HUES64 (cell line): ENCODE data around the gene ATRNL1.

Experiments used
- H3K27ac ChIP-seq: 2 replicates; pipeline ENCODE4 v1.7.0; 2013; ENCODE audit warnings: low read depth, low read length, inconsistent platforms
- H3K27me3 ChIP-seq: 2 replicates; pipeline ENCODE4 v1.6.1; 2013; ENCODE audit warnings: mild to moderate bottlenecking, low read length; ENCODE audit not compliant: insufficient read depth
- H3K36me3 ChIP-seq: 2 replicates; pipeline ENCODE4 v1.6.1; 2013; ENCODE audit warnings: mild to moderate bottlenecking, low read length; ENCODE audit not compliant: insufficient read depth
- H3K4me1 ChIP-seq: 2 replicates; pipeline ENCODE4 v1.6.1; 2013; ENCODE audit warnings: mild to moderate bottlenecking, low read length, moderate library complexity; ENCODE audit not compliant: insufficient read depth
- H3K4me3 ChIP-seq: 2 replicates; pipeline ENCODE4 v1.5.1; 2013; ENCODE audit warnings: mild to moderate bottlenecking, low read length, moderate library complexity
- H3K9ac ChIP-seq: 2 replicates; pipeline ENCODE4 v1.6.1; 2013; ENCODE audit warnings: mild to moderate bottlenecking, low read depth, low read length
- H3K9me3 ChIP-seq: 2 replicates; pipeline ENCODE4 v1.6.1; 2013; ENCODE audit warnings: low read depth, low read length; ENCODE audit not compliant: insufficient read depth
- WGBS: fragments of 150-250, 120-280 bp; methylation state at CpG from one replicate; pipeline ENCODE4 v1.1.7; 2013; ENCODE audit warnings: missing lambda C conversion rate; 5-methylcytosine and 5-hydroxymethylcytosine counted together

Gene ATRNL1

DNA sequence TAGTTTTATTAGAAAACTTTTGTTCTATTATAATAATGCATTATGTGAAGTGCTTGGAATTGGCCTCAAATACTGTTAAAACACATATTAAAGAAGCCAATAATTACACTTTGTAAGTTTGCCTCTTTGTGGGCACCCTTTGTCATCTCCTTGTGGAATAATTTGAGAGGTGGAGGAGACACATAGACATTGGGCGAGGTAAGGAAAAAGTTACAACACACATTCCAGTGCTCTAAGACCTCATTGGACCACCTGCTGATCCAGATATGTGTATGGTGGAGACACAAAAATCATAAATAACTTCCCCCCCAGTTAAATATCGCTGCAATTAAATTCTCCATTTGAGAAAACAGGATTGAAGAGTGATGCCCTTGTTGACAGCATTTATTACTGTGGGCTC lies 668.0 kb downstream of the ATRNL1 start:
- Histone ChIP-seq H3K36me3 (no peaks in the 10 kb centered on the region), H3K9ac (no peak overlapping the region), H3K27me3 (no peaks in the 10 kb centered on the region), H3K4me1 (peaks cover 8% of the 10 kb centered on the region; the same call in 1 of the 2 replicates), H3K27ac (no peak overlapping the region), H3K9me3 (no peaks in the 10 kb centered on the region), H3K4me3 (no peak overlapping the region)
- WGBS: 100% methylated on average over 1 of the region's 2 CpGs

DNA sequence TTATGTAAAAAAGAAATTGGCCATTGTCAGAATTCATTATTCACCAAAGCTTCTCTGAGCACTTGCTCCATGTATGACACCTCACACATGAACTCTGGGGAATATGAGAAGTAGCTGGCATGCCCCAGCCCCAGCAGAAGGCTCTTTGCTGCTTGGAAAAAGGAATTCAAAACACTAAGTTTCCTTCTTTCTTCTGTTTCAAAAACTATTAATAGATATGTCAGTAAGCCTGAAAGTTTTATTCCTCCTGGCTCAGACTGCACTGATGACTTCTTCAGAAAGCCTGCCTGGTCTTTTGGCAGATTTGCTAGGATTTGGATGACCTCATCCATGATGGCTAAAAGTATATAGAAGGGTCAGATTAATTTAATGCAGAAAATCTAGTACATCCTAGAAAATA lies 668.9 kb downstream of the ATRNL1 start:
- Histone ChIP-seq H3K4me1 (peaks cover 8% of the 10 kb centered on the region; the same call in 1 of the 2 replicates), H3K9ac (no peak overlapping the region), H3K27ac (no peak overlapping the region), H3K27me3 (no peaks in the 10 kb centered on the region), H3K36me3 (no peaks in the 10 kb centered on the region), H3K4me3 (no peak overlapping the region), H3K9me3 (no peaks in the 10 kb centered on the region)

DNA sequence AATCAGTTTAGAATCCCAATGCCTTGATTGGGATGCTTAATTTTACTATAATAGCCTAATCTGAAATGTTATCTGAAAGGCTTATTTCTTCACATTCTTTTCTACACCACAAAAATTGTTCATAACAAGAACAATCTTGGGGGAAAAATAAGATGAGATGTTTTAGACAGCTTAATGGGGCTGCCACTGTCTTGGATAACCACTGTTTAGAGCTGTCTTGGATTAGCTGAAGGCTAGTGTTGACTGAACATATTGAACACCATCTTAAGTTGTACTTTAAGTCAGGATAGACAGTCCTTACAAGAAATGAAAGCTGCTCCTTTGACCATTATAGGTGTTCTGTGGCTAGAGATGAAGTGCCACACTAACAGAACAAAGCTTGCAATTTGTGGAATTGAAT lies 678.6 kb downstream of the ATRNL1 start:
- Histone ChIP-seq H3K27me3 (no peaks in the 10 kb centered on the region), H3K36me3 (no peaks in the 10 kb centered on the region), H3K9ac (no peak overlapping the region), H3K27ac (no peak overlapping the region), H3K4me1 (no peaks in the 10 kb centered on the region), H3K4me3 (no peak overlapping the region), H3K9me3 (no peaks in the 10 kb centered on the region)

DNA sequence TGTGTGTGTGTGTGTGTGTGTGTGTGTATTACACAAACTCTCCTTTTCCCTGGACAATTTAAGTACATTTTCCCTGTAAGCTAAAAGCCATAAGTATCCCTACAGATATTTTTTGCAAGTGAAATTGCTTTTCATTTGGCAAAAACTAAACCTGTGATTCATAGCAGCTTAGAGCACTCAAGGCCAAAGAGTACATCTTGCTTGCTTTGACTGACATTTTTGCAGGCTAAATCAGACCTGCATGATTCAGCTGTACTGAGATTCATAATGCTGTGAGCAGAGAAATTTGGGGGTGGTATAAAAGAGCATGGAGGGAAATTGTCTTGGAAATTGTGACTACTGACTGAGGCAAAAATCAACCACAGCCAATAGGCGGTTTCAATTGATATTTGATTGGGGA lies 679.4 kb downstream of the ATRNL1 start:
- H3K4me3 ChIP-seq: no peak overlapping the region
- H3K9ac ChIP-seq: no peak overlapping the region
- no peaks in the 10 kb centered on the region for H3K36me3 ChIP-seq
- H3K27me3 ChIP-seq: no peaks in the 10 kb centered on the region
- WGBS: no CpG with 5 or more reads among the region's 1 CpG
- no peaks in the 10 kb centered on the region for H3K9me3 ChIP-seq
- H3K4me1 ChIP-seq: no peaks in the 10 kb centered on the region
- H3K27ac ChIP-seq: no peak overlapping the region

GRCh38 chr10:115773832-115774231 lies 680.7 kb downstream of the ATRNL1 start:
- no peak overlapping the region for H3K4me3 ChIP-seq
- no peaks in the 10 kb centered on the region for H3K27me3 ChIP-seq
- H3K9ac ChIP-seq: no peak overlapping the region
- H3K9me3 ChIP-seq: no peaks in the 10 kb centered on the region
- H3K4me1 ChIP-seq: no peaks in the 10 kb centered on the region
- no peak overlapping the region for H3K27ac ChIP-seq
- WGBS: 97% methylated on average over 2 of the region's 2 CpGs
- H3K36me3 ChIP-seq: no peaks in the 10 kb centered on the region

- Histone ChIP-seq H3K27me3 (no peaks in the 10 kb centered on the region), H3K9me3 (no peaks in the 10 kb centered on the region), H3K9ac (no peak overlapping the region), H3K36me3 (no peaks in the 10 kb centered on the region), H3K4me1 (no peaks in the 10 kb centered on the region), H3K27ac (no peak overlapping the region), H3K4me3 (no peak overlapping the region)
- WGBS: no CpG with 5 or more reads among the region's 2 CpGs
Measured at GRCh38 chr10:115774721-115775120, 681.6 kb downstream of the ATRNL1 start.

DNA sequence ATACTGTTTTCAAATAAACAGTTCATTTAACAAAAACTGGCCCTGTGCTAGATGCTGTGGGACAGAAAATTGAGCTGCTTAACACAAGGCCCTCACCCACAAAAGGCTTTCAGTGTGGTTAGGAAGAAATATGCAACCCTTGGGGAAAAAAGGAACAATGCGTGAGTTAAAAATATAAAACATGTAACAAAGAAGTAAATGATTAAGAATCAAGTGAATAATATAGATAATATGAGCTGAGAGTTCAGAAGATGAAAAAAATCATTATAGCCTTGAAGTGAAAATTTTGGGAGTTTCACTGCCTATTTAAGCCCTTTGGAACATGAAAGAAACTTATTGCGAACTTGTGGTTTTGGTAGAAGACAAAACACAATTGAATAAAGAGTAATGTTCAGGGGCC lies 684.5 kb downstream of the ATRNL1 start:
- no peaks in the 10 kb centered on the region for H3K27me3 ChIP-seq
- no peak overlapping the region for H3K27ac ChIP-seq
- H3K36me3 ChIP-seq: no peaks in the 10 kb centered on the region
- H3K4me3 ChIP-seq: no peak overlapping the region
- H3K4me1 ChIP-seq: no peaks in the 10 kb centered on the region
- WGBS: 94% methylated on average over 1 of the region's 2 CpGs
- no peak overlapping the region for H3K9ac ChIP-seq
- H3K9me3 ChIP-seq: no peaks in the 10 kb centered on the region

DNA sequence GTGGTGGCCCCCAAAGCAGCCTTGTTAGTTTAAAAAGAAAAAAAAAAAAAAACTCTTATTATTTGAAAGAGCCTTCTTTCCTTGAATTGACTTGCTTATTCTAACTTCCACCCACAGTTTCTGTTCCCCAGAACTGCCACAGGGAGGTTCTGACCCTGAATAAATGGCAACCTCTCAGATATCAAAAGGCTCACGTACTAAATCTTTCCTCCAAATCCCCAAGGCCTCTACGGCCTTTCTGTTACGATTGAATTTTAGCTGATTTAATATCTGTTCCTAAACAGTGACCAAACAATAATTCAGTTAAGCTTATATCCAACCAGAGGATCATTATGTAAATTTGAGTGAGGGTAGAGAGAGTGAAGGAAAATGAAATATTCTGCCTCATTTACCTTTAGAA lies 697.1 kb downstream of the ATRNL1 start:
- 0 out of 2 replicates have a peak overlapping the region, but pooled peaks have one; percentile 20 for H3K9ac ChIP-seq
- H3K36me3 ChIP-seq: no peaks in the 10 kb centered on the region
- peaks cover 23% of the 10 kb centered on the region; the same call in 1 of the 2 replicates for H3K4me1 ChIP-seq
- no peak overlapping the region for H3K27ac ChIP-seq
- no peaks in the 10 kb centered on the region for H3K27me3 ChIP-seq
- no peak overlapping the region for H3K4me3 ChIP-seq
- peaks cover 4% of the 10 kb centered on the region; the same call in 1 of the 2 replicates for H3K9me3 ChIP-seq
- WGBS: 96% methylated on average over 3 of the region's 3 CpGs

- Histone ChIP-seq H3K27ac (no peak overlapping the region), H3K4me3 (no peak overlapping the region), H3K27me3 (no peaks in the 10 kb centered on the region), H3K9me3 (peaks cover 5% of the 10 kb centered on the region; the same call in 1 of the 2 replicates), H3K4me1 (peaks cover 8% of the 10 kb centered on the region), H3K36me3 (no peaks in the 10 kb centered on the region), H3K9ac (no peak overlapping the region)
- 95% methylated on average over 4 of the region's 4 CpGs for WGBS
Measured at GRCh38 chr10:115795964-115796363, 702.8 kb downstream of the ATRNL1 start.

DNA sequence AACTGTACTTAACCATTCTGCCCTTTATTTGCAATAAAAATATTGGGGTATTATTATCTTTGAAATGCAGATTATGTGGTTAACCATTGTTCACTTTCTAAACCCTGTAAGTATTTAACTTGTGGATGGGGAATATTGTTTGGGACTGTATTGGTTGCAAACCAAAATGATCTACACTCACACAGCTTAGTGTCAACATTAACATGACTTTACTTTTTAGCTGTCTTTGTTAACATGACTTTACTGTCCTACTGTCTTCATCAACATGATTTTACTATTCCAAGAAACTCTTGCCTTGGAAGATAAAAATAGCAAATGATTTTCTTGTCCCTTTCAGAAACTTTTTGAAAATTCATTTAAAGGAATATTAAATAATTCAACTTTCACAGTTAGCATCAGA lies 708.3 kb downstream of the ATRNL1 start:
- no peaks in the 10 kb centered on the region for H3K9me3 ChIP-seq
- peaks cover 24% of the 10 kb centered on the region for H3K4me1 ChIP-seq
- no peaks in the 10 kb centered on the region for H3K36me3 ChIP-seq
- H3K4me3 ChIP-seq: no peak overlapping the region
- peak overlapping the region; percentile 58; the same call in 1 of the 2 replicates for H3K27ac ChIP-seq
- H3K9ac ChIP-seq: no peak overlapping the region
- H3K27me3 ChIP-seq: no peaks in the 10 kb centered on the region

DNA sequence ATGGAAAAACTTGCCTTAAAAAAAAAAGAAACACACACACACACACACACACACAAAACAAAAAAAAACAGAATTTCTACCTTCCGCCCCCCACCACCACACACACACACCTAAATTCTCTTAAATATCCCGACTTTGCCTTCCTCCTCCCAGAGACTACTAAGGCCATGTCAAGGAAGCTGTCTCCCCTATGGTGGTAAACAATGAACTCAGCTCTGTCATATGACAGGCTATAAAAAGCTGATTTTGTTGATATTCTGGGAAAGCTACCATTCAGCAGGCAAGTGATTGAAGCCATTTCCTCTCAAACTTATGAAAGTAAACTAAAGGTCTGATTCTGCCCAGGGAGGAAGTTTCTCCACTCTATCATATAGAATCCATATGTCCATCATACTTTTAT lies 708.8 kb downstream of the ATRNL1 start:
- Histone ChIP-seq H3K9ac (no peak overlapping the region), H3K9me3 (no peaks in the 10 kb centered on the region), H3K27me3 (no peaks in the 10 kb centered on the region), H3K36me3 (no peaks in the 10 kb centered on the region), H3K27ac (peak overlapping the region; percentile 58; the same call in 1 of the 2 replicates), H3K4me3 (no peak overlapping the region), H3K4me1 (peaks cover 24% of the 10 kb centered on the region)
- WGBS: 66% methylated on average over 2 of the region's 2 CpGs

DNA sequence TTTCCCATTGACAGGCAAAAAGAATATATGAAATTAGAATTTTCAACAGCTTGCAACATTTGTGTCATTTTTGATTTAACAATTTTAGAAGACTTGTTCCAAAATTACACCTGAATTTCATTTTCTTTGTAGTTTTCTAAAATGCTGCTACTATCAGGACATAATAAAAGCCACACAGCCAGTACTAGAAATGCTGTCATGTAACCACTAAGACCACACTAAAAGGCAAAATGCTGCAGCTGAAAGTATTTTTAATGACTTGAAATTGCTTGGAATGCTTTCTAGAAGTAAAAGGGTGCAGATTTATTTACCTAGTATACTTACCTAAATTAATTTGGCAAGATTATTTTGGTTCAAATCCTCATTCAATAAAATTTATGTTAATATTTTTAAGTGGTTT lies 709.7 kb downstream of the ATRNL1 start:
- Histone ChIP-seq H3K9me3 (no peaks in the 10 kb centered on the region), H3K27me3 (no peaks in the 10 kb centered on the region), H3K36me3 (no peaks in the 10 kb centered on the region), H3K27ac (no peak overlapping the region), H3K4me1 (peaks cover 24% of the 10 kb centered on the region), H3K9ac (no peak overlapping the region), H3K4me3 (no peak overlapping the region)
